Calu3 (cell line): ENCODE data around the gene TAS1R2. TPM values are rescaled to one million over a fixed set of nuclear protein-coding genes. Genes with fewer than 3 reads are reported as not detected.
"Not testable (repeated sequence)": the region's sequence is repeated elsewhere in the genome, so short reads cannot be mapped to it uniquely, and the experiment has no call there.

Experiments
- BruUV-seq: library from RNA; stranded (reverse); fragments of 400-500 nt; replicated peaks from 2 replicates; lab custom pipeline; 2021; lab: Mats Ljungman, UMichigan
- CTCF ChIA-PET: fragments of 300-600 bp; sonication (Branson Sonifier 250); formaldehyde crosslinking; loops from one replicate; lab custom pipeline; 2022; ENCODE audit warnings: antibody characterized with exemption; lab: Charles Lee
- DNase-seq: peaks from one replicate; pipeline ENCODE4 v3.0.0; 2022
- H3K27ac Mint-ChIP-seq: one replicate; pipeline ENCODE4 v1.8.0; 2022; ENCODE audit warnings: mixed read lengths; ENCODE audit not compliant: unreplicated experiment
- H3K27me3 Mint-ChIP-seq: one replicate; pipeline ENCODE4 v1.8.0; 2022; ENCODE audit warnings: mixed read lengths; ENCODE audit not compliant: unreplicated experiment
- H3K36me3 Mint-ChIP-seq: one replicate; pipeline ENCODE4 v1.8.0; 2022; ENCODE audit warnings: mild to moderate bottlenecking, moderate library complexity, mixed read lengths; ENCODE audit not compliant: insufficient read depth, unreplicated experiment
- H3K4me1 Mint-ChIP-seq: one replicate; pipeline ENCODE4 v1.8.0; 2022; ENCODE audit warnings: mild to moderate bottlenecking, low read depth, mixed read lengths; ENCODE audit not compliant: unreplicated experiment
- H3K4me3 Mint-ChIP-seq: one replicate; pipeline ENCODE4 v1.8.0; 2022; ENCODE audit warnings: mild to moderate bottlenecking, low read depth, moderate library complexity, mixed read lengths; ENCODE audit not compliant: unreplicated experiment
- H3K9me3 Mint-ChIP-seq: one replicate; pipeline ENCODE4 v1.8.0; 2022; ENCODE audit warnings: low read depth, mixed read lengths; ENCODE audit not compliant: unreplicated experiment
- intact Hi-C: fragments of 100-400 bp; cut with micrococcal nuclease; formaldehyde crosslinking; loops from one replicate; pipeline ENCODE4 v1.10.0; 2022; ENCODE audit not compliant: unreplicated experiment
- total RNA-seq: library from RNA; stranded (reverse); gene quantifications from 2 replicates; pipeline ENCODE4 v1.2.3, GENCODE V29; 2022
- TF ChIP-seq, protein P1 (sequence below): fragments of 200-600 bp; IDR thresholded peaks from one replicate; pipeline ENCODE4 v1.8.0; 2022; ENCODE audit warnings: antibody characterized with exemption; ENCODE audit not compliant: unreplicated experiment

The TAS1R2 gene
- total RNA-seq, 1 experiment from 2014 or later: not detected

DNA sequence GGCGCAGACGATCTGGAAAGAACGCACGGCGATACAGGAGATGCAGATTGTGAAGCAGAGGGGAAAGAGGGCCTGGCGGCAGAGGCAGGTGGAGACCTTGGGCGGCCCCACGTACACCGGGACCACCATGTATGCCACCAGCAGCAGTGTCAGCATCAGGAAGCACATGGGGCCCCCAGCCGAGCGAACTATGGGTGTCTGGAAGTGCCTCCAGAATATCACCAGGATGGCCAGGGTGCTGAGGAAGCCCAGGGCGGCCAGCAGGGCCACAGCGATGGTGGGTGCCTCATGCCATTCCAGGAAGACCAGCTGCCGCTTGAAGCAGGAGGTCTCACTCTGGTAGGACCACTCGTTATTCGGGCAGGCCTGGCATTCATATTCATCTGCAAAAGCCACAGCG is 19.3 kb downstream of the TAS1R2 start:
- Mint-ChIP-seq H3K9me3 (no peaks in the 10 kb centered on the region), H3K4me3 (no peak overlapping the region), H3K4me1 (no peaks in the 10 kb centered on the region), H3K36me3 (no peaks in the 10 kb centered on the region), H3K27me3 (peaks cover 32% of the 10 kb centered on the region), H3K27ac (no peak overlapping the region)
- no peak for DNase-seq
- CTCF ChIA-PET: no interaction called here
- intact Hi-C loops: no loop called here
- no TSS peak for BruUV-seq
- TF ChIP-seq, protein P1, sequence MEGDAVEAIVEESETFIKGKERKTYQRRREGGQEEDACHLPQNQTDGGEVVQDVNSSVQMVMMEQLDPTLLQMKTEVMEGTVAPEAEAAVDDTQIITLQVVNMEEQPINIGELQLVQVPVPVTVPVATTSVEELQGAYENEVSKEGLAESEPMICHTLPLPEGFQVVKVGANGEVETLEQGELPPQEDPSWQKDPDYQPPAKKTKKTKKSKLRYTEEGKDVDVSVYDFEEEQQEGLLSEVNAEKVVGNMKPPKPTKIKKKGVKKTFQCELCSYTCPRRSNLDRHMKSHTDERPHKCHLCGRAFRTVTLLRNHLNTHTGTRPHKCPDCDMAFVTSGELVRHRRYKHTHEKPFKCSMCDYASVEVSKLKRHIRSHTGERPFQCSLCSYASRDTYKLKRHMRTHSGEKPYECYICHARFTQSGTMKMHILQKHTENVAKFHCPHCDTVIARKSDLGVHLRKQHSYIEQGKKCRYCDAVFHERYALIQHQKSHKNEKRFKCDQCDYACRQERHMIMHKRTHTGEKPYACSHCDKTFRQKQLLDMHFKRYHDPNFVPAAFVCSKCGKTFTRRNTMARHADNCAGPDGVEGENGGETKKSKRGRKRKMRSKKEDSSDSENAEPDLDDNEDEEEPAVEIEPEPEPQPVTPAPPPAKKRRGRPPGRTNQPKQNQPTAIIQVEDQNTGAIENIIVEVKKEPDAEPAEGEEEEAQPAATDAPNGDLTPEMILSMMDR: no peak

DNA sequence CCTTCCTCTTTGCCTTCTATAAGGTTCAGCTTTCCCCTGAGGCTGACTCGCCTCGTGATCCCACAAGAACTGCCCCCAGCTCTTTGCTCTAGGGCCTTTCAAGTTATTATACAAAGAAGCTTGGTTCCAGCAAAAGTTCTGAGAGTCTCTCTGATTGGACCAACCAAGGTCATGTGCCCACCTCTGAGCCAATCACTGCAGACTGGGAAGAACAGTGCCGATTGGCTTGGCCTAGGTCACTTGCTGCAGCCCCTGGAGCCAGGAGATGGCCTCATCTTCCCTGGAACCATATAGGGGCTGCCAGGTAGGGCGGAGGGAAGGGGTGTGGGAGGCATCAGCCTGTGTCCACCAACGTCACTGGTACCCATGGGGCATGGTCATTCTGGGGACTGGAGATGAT is 22.8 kb downstream of the TAS1R2 start:
- Mint-ChIP-seq H3K4me3 (no peak overlapping the region), H3K9me3 (no peaks in the 10 kb centered on the region), H3K27me3 (no peaks in the 10 kb centered on the region), H3K36me3 (no peaks in the 10 kb centered on the region), H3K4me1 (no peaks in the 10 kb centered on the region), H3K27ac (no peak overlapping the region)
- intact Hi-C loops: no loop called here
- CTCF ChIA-PET: no interaction called here
- DNase-seq: no peak
- TF ChIP-seq, protein P1: no peak
- no TSS peak for BruUV-seq

DNA sequence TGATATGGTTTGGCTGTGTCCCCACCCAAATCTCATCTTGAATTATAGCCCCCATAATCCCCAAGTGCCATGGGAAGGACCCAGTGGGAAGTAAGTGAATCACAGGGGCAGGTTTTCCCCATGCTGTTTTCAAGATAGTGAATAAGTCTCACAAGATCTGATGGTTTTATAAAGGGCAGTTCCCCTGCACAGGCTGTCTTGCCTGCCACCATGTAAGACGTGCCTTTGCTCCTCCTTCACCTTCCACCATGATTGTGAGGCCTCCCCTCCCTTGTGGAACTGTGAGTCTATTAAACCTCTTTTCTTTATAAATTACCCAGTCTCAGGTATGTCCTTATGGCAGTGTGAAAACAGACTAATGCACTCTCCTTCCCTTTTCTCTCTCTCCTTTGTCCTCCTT is 27.1 kb downstream of the TAS1R2 start:
- DNase-seq, H3K27ac Mint-ChIP-seq, H3K36me3 Mint-ChIP-seq, CTCF ChIA-PET, BruUV-seq, H3K4me1 Mint-ChIP-seq, intact Hi-C loops, H3K9me3 Mint-ChIP-seq, H3K4me3 Mint-ChIP-seq: not testable (repeated sequence)
- H3K27me3 Mint-ChIP-seq: peaks cover 13% of the 10 kb centered on the region

DNA sequence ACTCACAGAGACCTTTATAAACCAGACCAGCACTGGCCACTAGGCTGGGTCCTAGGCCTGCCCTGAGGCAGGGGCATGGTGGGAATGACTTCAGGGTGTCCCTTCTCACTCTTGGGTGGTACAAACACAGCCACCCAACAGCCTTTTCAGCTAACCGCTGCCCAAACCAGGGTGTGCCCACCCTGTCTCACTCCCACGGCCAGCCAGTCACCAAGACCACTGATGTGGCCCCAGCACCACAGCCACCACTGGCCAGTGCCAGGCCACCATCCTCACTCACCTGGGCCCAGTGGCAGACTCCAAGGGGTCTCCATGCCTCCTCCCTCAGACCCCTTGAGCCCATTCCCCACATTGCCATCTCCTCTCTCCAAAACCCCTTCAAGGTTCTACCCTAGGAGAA is 27.8 kb downstream of the TAS1R2 start:
- no peak overlapping the region for H3K27ac Mint-ChIP-seq
- H3K4me1 Mint-ChIP-seq: no peaks in the 10 kb centered on the region
- TF ChIP-seq, protein P1: no peak
- intact Hi-C loops: no loop called here
- H3K9me3 Mint-ChIP-seq: no peaks in the 10 kb centered on the region
- CTCF ChIA-PET: no interaction called here
- no peaks in the 10 kb centered on the region for H3K36me3 Mint-ChIP-seq
- no peak for DNase-seq
- H3K27me3 Mint-ChIP-seq: peaks cover 20% of the 10 kb centered on the region
- H3K4me3 Mint-ChIP-seq: no peak overlapping the region
- no TSS peak for BruUV-seq

DNA sequence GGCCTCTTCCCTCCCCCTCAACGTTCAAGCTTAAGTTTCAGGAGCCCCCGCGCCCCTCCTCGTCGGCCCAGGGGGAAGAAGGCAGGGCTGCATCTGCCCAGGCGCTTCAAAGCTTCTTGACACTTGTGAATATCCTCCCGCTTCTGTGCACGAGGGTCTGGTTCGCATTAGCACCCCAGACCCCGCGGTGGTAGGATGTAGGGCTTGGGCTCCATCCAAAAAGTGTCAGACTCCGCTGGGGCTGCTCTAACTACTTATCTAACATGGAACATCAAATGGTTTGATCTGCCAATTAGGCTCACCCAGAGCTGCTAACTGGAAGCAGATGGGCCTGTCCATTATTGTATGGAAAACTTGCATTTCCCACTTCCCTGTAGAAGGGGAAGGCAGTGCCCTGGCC is 28.9 kb downstream of the TAS1R2 start:
- Mint-ChIP-seq H3K36me3 (no peaks in the 10 kb centered on the region), H3K4me1 (no peaks in the 10 kb centered on the region), H3K27me3 (peaks cover 31% of the 10 kb centered on the region), H3K4me3 (no peak overlapping the region), H3K9me3 (peaks cover 3% of the 10 kb centered on the region), H3K27ac (no peak overlapping the region)
- CTCF ChIA-PET: no interaction called here
- no TSS peak for BruUV-seq
- TF ChIP-seq, protein P1: no peak
- intact Hi-C loops: no loop called here
- DNase-seq: no peak
